GM12873 (cell line): ENCODE measurements around the gene NRG2.

ENCODE experiments used
- CTCF ChIP-seq: IDR thresholded peaks from 2 replicates; pipeline ENCODE4 v1.5.1; 2012; ENCODE audit warnings: low read depth, mild to moderate bottlenecking, moderate library complexity, low read length, control low read depth; ENCODE audit not compliant: insufficient read depth; ENCODE audit errors: missing control alignments

NRG2 gene

DNA sequence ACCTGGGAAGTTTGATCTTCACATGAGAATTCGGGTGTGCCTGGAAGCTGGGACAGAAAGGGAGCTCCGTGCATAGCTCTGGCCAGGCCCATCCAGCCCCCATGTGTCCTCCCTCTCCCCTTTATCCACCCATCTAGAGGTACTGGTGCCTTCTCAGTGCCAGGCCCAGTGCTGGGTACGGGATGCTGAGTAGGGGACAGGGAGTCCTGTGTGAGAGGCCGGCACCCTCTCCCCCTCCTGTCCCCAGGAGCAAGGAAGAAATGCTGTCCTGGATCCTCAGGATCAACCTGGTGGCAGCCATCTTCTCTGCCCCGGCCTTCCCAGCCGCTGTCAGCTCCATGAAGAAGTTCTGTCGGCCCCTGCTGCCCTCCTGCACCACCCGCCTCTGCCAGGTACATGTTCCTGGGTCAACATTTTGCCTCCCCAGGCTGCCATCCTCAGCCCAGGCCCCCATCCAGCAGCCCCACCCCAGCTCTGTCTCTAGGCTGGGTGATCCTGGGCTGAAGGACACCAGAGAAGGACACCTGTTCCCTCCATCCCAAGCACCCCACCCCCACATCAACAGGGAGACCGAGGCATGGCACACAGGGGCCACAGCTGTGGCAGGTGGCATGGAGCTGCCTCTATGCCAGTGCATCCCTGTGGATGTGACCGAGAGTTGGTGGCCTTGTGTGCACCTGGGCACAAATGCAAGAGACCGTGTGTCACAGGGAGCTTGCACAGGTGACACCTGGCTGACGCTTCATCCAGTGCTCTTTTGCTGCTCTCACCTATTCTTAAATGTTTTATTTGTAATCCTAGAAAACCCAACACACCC is 204.5 kb downstream of the NRG2 start:
- TF ChIP-seq CTCF: no peak

GRCh38 chr5:139837711-139838380 is 205.3 kb downstream of the NRG2 start:
- TF ChIP-seq CTCF: no peak

DNA sequence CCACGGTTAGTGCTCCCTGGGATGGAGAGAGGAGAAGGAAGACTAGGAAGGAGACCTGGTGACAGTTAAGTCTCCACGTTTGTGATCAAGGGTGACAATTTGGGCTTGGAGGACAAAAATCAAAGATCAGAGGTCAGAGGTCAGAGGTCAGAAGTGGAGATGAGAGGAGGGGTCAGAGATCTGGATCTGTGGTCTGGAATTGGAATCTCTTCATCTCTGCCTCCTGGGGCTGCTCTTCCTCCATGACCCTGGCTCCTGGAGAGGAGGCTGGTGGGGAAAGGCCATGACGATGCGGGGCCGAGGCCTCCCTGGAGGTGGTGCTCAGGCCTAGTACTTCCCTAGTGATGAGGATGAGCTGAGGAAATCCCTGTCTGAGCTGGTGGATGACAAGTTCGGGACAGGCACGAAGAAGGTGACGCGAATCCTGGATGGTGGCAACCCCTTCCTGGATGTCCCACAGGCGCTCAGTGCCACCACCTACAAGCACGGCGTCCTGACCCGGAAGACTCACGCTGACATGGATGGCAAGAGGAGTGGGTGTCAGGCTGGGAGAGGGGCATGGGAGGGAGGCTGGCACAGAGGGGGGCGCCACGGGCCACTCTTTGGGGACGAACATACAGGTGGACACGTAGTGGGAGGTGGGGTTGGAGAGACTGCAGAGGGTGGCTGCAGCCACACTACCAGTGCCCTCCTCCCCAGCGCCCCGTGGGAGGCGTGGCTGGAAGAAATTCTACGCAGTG is 206.5 kb downstream of the NRG2 start:
- no peak for TF ChIP-seq CTCF

- no peak for TF ChIP-seq CTCF
These were observed 207.4 kb downstream of the NRG2 start for GRCh38 chr5:139835656-139836055.

DNA sequence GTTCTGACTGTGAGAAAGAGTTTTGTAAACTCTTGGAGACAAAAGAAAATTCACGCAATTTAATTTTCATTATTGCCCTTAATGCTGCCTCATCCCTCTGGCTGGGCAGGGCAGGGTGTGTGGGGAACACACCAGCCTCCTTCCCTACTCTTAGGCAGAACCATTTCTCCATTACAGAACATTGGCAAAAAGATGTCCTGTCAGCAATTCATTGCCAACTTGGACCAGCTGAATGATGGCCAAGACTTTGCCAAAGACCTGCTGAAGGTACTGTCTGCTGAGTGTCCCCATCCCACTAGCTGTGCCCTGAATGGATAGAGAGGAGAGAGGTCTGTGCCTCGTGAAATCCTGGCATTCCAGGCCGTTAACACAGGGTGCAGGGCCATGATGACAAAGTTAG is 209.6 kb downstream of the NRG2 start:
- no peak for TF ChIP-seq CTCF

DNA sequence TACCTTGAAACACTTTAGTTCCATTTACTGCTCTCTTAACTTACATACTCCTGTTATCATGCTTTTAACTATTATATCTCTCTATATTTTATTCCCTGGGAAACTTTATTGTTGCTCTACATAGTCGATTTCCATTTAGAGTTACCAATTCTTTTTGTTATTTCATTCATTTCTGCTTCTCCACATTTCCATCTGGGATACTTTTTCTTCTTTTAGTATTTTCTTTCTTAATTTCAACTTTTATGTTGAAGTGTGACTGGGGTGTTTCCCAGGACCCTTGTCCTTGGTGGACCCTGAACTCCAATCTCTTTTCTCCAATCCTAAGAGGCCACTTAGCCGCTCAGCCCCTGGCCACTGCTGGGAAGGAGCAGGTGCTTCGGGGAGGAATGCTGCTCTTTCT is 211.5 kb downstream of the NRG2 start:
- no peak for TF ChIP-seq CTCF

GRCh38 chr5:139829471-139829870 is 213.6 kb downstream of the NRG2 start:
- TF ChIP-seq CTCF: no peak
